SK-N-MC (cell line): ENCODE measurements around the gene CYSTM1.

ENCODE experiments used
- EZH2 ChIP-seq: fragments of 200-600 bp; sonication (generic); IDR thresholded peaks from one replicate; pipeline ENCODE4 v1.6.1; 2017; ENCODE audit warnings: antibody characterized with exemption
- FOXP2 ChIP-seq: optimal IDR thresholded peaks from 2 replicates; pipeline ENCODE3; 2011; ENCODE audit warnings: mild to moderate bottlenecking, moderate library complexity; ENCODE audit not compliant: insufficient read depth; ENCODE audit errors: extremely low read length, control extremely low read depth
- POLR2AphosphoS5 ChIP-seq: IDR thresholded peaks from 2 replicates; pipeline ENCODE4 v1.6.1; 2012; ENCODE audit warnings: mild to moderate bottlenecking, low read depth, low read length, borderline replicate concordance

- TF ChIP-seq POLR2AphosphoS5, result no peak
- TF ChIP-seq EZH2, result no peak
- TF ChIP-seq FOXP2, result no peak
Measured at GRCh38 chr5:140225396-140225795, 50.4 kb downstream of the CYSTM1 start.
